ENCODE results near the gene GALNT6. TPM values are rescaled to one million over a fixed set of nuclear protein-coding genes. Genes with fewer than 3 reads are reported as not detected.

Gene GALNT6
- polyA plus RNA-seq, 1 experiment = 47.1 TPM

DNA sequence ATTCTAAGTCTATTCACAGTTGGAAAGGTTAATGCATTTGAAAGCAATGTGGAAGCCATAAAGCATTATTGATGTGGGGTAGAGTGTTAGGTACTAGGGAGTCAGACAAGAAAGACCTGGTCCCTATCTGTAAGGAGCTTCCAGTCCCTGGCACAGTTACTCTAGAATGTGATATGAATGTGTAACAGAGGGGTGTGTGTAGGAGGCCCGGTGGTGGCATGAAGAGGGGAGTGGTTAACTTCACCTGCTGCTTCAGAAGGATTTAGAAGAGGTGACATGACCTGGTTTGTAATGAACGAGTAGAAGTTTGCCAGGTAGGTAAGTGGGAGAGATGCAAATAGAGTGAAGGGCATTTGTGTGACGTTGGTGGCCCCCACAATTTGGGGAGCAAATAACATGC, 15.1 kb upstream of the GALNT6 start:
- no peak overlapping the region for H3K4me3 ChIP-seq (ENCODE audit: low read depth, low read length)
- no peak for TF ChIP-seq CTCF (IDR thresholded peaks at IDR 0.05; ENCODE audit: insufficient read depth, low read depth, low read length)
- H3K27me3 ChIP-seq (ENCODE audit: control insufficient read depth, insufficient read depth, low read length) = no peaks in the 10 kb centered on the region
- ChIA-PET CTCF (no interaction called here), POLR2A (no interaction called here)
- H3K36me3 ChIP-seq (ENCODE audit: control insufficient read depth, insufficient read depth, low read length) = no peaks in the 10 kb centered on the region; the same call in 1 of the 2 replicates
- DNase-seq (ENCODE audit: low read depth) = no peak

- no peaks in the 10 kb centered on the region; the same call in 1 of the 2 replicates for H3K36me3 ChIP-seq (ENCODE audit: control insufficient read depth, insufficient read depth, low read length)
- ChIA-PET POLR2A (no interaction called here), CTCF (no interaction called here)
- TF ChIP-seq CTCF (IDR thresholded peaks at IDR 0.05; ENCODE audit: insufficient read depth, low read depth, low read length) = no peak
- H3K4me3 ChIP-seq (ENCODE audit: low read depth, low read length) = no peak overlapping the region
- no peak for DNase-seq (ENCODE audit: low read depth)
- H3K27me3 ChIP-seq (ENCODE audit: control insufficient read depth, insufficient read depth, low read length) = no peaks in the 10 kb centered on the region
Observed at GRCh38 chr12:51405801-51406207, 14.6 kb upstream of the GALNT6 start.

DNA sequence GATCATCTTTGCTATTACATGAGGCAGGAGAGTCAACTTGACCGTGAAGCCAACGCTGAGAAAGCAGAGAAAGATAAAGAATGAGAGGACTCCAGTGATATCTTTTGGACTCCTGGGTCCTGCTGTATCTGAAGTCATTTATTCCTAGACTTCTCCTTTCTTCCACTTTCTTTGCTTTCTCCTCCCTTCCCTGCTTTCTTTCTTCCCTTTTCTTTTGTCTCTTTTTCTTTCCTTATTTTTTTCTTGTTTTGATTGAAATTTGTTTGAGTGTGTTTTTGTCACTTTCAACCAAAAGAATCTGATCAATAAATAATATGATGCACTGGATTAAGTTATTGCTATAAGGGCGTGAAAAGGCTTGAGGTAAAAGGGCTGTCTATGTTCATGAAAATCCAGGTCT, 13.4 kb upstream of the GALNT6 start:
- CTCF ChIA-PET = interaction anchor here (1.7 kb wide), 1 partner anchor 17 kb away, joined by 4 read pairs; no protein-coding TSS in a partner anchor
- Histone ChIP-seq H3K36me3 (ENCODE audit: control insufficient read depth, insufficient read depth, low read length) (no peaks in the 10 kb centered on the region; the same call in 1 of the 2 replicates), H3K4me3 (ENCODE audit: low read depth, low read length) (no peak overlapping the region), H3K27me3 (ENCODE audit: control insufficient read depth, insufficient read depth, low read length) (no peaks in the 10 kb centered on the region)
- DNase-seq (ENCODE audit: low read depth) = no peak
- TF ChIP-seq CTCF (IDR thresholded peaks at IDR 0.05; ENCODE audit: insufficient read depth, low read depth, low read length) = no peak
- POLR2A ChIA-PET = no interaction called here

DNA sequence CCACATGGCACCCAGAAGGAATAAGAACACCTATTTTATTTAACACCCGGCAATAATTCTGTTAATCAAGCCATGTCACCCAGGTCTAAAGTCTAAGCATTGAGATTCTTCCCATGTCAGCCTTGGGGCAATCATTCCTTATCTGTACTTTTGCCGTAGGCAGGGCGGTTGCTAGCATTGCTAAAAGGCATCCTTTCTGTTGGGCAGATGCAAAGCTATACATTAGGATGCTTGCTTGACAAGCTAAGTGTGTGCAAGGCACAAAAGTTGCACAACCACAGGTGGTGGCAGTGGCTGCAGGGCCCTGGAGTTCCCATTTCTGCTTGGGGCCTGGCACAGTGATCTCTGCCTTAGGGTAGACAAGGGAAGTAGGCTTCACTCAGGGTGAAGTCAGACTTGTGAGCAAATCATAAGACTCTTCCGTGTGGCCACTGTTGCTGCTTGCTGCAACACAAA, 12.5 kb upstream of the GALNT6 start:
- ChIA-PET CTCF (interaction anchor here (0.8 to 1.7 kb wide), 2 partner anchors 9 to 18 kb away, joined by 4 read pairs; no protein-coding TSS in a partner anchor), POLR2A (no interaction called here)
- Histone ChIP-seq H3K4me3 (ENCODE audit: low read depth, low read length) (no peak overlapping the region), H3K27me3 (ENCODE audit: control insufficient read depth, insufficient read depth, low read length) (no peaks in the 10 kb centered on the region), H3K36me3 (ENCODE audit: control insufficient read depth, insufficient read depth, low read length) (no peaks in the 10 kb centered on the region; the same call in 1 of the 2 replicates)
- no peak for TF ChIP-seq CTCF (IDR thresholded peaks at IDR 0.05; ENCODE audit: insufficient read depth, low read depth, low read length)
- no peak for DNase-seq (ENCODE audit: low read depth)

DNA sequence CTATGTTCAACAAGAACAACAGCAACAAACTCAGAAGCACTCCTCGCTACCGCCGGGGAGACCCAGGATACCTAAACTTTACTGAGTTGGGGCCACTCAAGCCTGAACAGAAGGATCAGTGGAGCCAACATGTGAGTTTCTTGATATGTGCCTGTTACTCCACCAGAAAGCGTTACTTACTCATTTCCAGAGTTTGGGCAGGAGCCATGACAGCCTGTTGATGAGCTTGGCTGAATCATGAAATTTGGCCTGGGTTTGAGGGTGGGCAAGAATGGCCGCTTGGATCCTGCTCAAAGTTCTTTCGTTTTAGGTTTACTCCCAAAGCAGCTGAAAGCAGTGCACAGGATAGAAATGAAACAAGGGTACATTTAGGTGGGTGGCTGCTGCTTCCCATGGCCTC, 12.0 kb upstream of the GALNT6 start:
- no peaks in the 10 kb centered on the region for H3K36me3 ChIP-seq (ENCODE audit: control insufficient read depth, insufficient read depth, low read length)
- ChIA-PET POLR2A (no interaction called here), CTCF (interaction anchor here (1.7 kb wide), 1 partner anchor 18 kb away, joined by 4 read pairs; no protein-coding TSS in a partner anchor)
- no peak overlapping the region for H3K4me3 ChIP-seq (ENCODE audit: low read depth, low read length)
- H3K27me3 ChIP-seq (ENCODE audit: control insufficient read depth, insufficient read depth, low read length) = no peaks in the 10 kb centered on the region
- no peak for DNase-seq (ENCODE audit: low read depth)
- no peak for TF ChIP-seq CTCF (IDR thresholded peaks at IDR 0.05; ENCODE audit: insufficient read depth, low read depth, low read length)
